ENCODE measurements around the gene WSCD1.

Gene WSCD1

GRCh38 chr17:6046931-6047330 is 23.2 kb upstream of the WSCD1 start:
- no peak for TF ChIP-seq CTCF (IDR thresholded peaks at IDR 0.05; ENCODE audit: low read length)
- no peak for TF ChIP-seq EZH2 (IDR thresholded peaks at IDR 0.05; ENCODE audit: borderline replicate concordance, low read length)

GRCh38 chr17:6047966-6048365 is 22.2 kb upstream of the WSCD1 start:
- no peak overlapping the region for H3K9ac ChIP-seq (ENCODE audit: low read length)
- TF ChIP-seq EZH2 (IDR thresholded peaks at IDR 0.05; ENCODE audit: borderline replicate concordance, low read length) = no peak
- TF ChIP-seq CTCF (IDR thresholded peaks at IDR 0.05; ENCODE audit: low read length) = no peak
- no peaks in the 10 kb centered on the region for H3K79me2 ChIP-seq (ENCODE audit: insufficient read depth, low read length)
- no peak overlapping the region for H2AFZ ChIP-seq (ENCODE audit: low read length)
- H3K9me3 ChIP-seq (ENCODE audit: low read length) = no peaks in the 10 kb centered on the region
- no peak overlapping the region for H3K4me3 ChIP-seq (ENCODE audit: low read depth, low read length, poor library complexity, severe bottlenecking)
- H3K4me1 ChIP-seq (ENCODE audit: insufficient read depth, low read length, severe bottlenecking) = no peaks in the 10 kb centered on the region
- H4K20me1 ChIP-seq (ENCODE audit: insufficient read depth, low read length) = no peaks in the 10 kb centered on the region
- H3F3A ChIP-seq (ENCODE audit: insufficient read depth, low read length) = no peaks in the 10 kb centered on the region
- no peak overlapping the region for H3K4me2 ChIP-seq (ENCODE audit: low read length)
- H3K9me2 ChIP-seq (ENCODE audit: low read depth, low read length) = no peaks in the 10 kb centered on the region
- H3K27ac ChIP-seq (ENCODE audit: low read depth, low read length, poor library complexity, severe bottlenecking) = no peak overlapping the region
- no peaks in the 10 kb centered on the region for H3K36me3 ChIP-seq (ENCODE audit: insufficient read depth, low read length)
- H3K27me3 ChIP-seq (ENCODE audit: insufficient read depth, low read length) = no peaks in the 10 kb centered on the region

More at GRCh38 chr17:6046931-6047330, 23.2 kb upstream of the WSCD1 start:
- Histone ChIP-seq H3K36me3 (ENCODE audit: insufficient read depth, low read length) (no peaks in the 10 kb centered on the region), H3K4me2 (ENCODE audit: low read length) (no peak overlapping the region), H3K9me2 (ENCODE audit: low read depth, low read length) (no peaks in the 10 kb centered on the region), H3K27me3 (ENCODE audit: insufficient read depth, low read length) (no peaks in the 10 kb centered on the region), H3K79me2 (ENCODE audit: insufficient read depth, low read length) (no peaks in the 10 kb centered on the region), H3K4me3 (ENCODE audit: low read depth, low read length, poor library complexity, severe bottlenecking) (no peak overlapping the region), H3K4me1 (ENCODE audit: insufficient read depth, low read length, severe bottlenecking) (no peaks in the 10 kb centered on the region), H3K27ac (ENCODE audit: low read depth, low read length, poor library complexity, severe bottlenecking) (no peak overlapping the region), H3K9me3 (ENCODE audit: low read length) (no peaks in the 10 kb centered on the region), H3K9ac (ENCODE audit: low read length) (no peak overlapping the region), H4K20me1 (ENCODE audit: insufficient read depth, low read length) (no peaks in the 10 kb centered on the region), H3F3A (ENCODE audit: insufficient read depth, low read length) (no peaks in the 10 kb centered on the region), H2AFZ (ENCODE audit: low read length) (no peak overlapping the region)

DNA sequence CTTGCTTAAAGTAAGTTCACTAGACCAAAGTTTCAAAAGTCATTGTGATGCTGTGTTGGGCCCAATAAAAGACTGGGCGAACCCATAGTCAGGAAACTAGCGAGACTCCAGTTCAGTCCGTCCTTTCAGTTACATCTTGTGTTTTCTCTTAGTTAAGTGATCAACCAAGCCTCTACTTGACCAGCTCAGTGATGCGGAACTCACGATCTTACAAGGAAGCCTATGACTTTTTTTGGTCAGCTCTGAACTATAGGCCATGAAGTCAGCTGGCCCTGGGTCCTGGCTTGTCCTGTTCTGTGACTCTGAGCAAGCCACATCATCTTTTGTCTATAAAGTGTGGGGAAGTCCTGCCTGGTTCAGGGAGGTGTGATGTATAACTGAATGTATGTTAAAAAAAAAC is 21.7 kb upstream of the WSCD1 start:
- no peak overlapping the region for H3K9ac ChIP-seq (ENCODE audit: low read length)
- no peaks in the 10 kb centered on the region for H3K4me1 ChIP-seq (ENCODE audit: insufficient read depth, low read length, severe bottlenecking)
- H4K20me1 ChIP-seq (ENCODE audit: insufficient read depth, low read length) = no peaks in the 10 kb centered on the region
- H3K4me2 ChIP-seq (ENCODE audit: low read length) = no peak overlapping the region
- no peak overlapping the region for H3K27ac ChIP-seq (ENCODE audit: low read depth, low read length, poor library complexity, severe bottlenecking)
- no peaks in the 10 kb centered on the region for H3K79me2 ChIP-seq (ENCODE audit: insufficient read depth, low read length)
- TF ChIP-seq CTCF (IDR thresholded peaks at IDR 0.05; ENCODE audit: low read length) (no peak), EZH2 (IDR thresholded peaks at IDR 0.05; ENCODE audit: borderline replicate concordance, low read length) (no peak)
- H3K27me3 ChIP-seq (ENCODE audit: insufficient read depth, low read length) = no peaks in the 10 kb centered on the region
- no peaks in the 10 kb centered on the region for H3K9me2 ChIP-seq (ENCODE audit: low read depth, low read length)
- H3F3A ChIP-seq (ENCODE audit: insufficient read depth, low read length) = no peaks in the 10 kb centered on the region
- H3K9me3 ChIP-seq (ENCODE audit: low read length) = no peaks in the 10 kb centered on the region
- H3K4me3 ChIP-seq (ENCODE audit: low read depth, low read length, poor library complexity, severe bottlenecking) = no peak overlapping the region
- H2AFZ ChIP-seq (ENCODE audit: low read length) = no peak overlapping the region
- no peaks in the 10 kb centered on the region for H3K36me3 ChIP-seq (ENCODE audit: insufficient read depth, low read length)

Data from OCI-LY1 (cell line).